HUDEP-2 (cell line): ENCODE measurements around the gene ATF6B.
A peak's percentile ranks its signal among the peaks of the same experiment; 100 is the strongest.
"Not testable (repeated sequence)": the region's sequence is repeated elsewhere in the genome, so short reads cannot be mapped to it uniquely, and the experiment has no call there.

Experiments used
- DNase-seq, 76 experiments: peaks; one replicate each; lab custom pipeline; 2025; ENCODE audit not compliant: unreplicated experiment in 76 of 76; lab: John Stamatoyannopoulos, UW

ATF6B gene

GRCh38 chr6:32109765-32110160 is 18.3 kb downstream of the ATF6B start:
- peak in 1 of 76 experiments; percentile 45 for DNase-seq

- DNase-seq, result peak in 45 of 76 experiments; percentile 14 to 74 (median 45)
Measured at GRCh38 chr6:32109114-32109764, 18.8 kb downstream of the ATF6B start, which contains the start of gene TNXB. TNXB (minus strand) TSS chr6:32109338; CDS start chr6:32098198, 11,140 bp downstream.

GRCh38 chr6:32108727-32109113 is 19.3 kb downstream of the ATF6B start:
- DNase-seq, result no peak

- DNase-seq, result peak in 37 of 76 experiments; percentile 14 to 69 (median 39)
Measured at GRCh38 chr6:32108094-32108627, 19.9 kb downstream of the ATF6B start.

GRCh38 chr6:32107406-32107805 is 20.6 kb downstream of the ATF6B start:
- DNase-seq, result peak in 68 of 76 experiments; percentile 7 to 91 (median 70)

GRCh38 chr6:32105433-32105832 is 22.6 kb downstream of the ATF6B start:
- DNase-seq, result peak in 30 of 76 experiments; percentile 13 to 53 (median 30)

GRCh38 chr6:32102255-32102654 is 25.8 kb downstream of the ATF6B start:
- no peak for DNase-seq

- DNase-seq, result not testable (repeated sequence)
Measured at GRCh38 chr6:32100251-32100650, 27.8 kb downstream of the ATF6B start.

- no peak for DNase-seq
Measured at GRCh38 chr6:32097364-32097763, 30.7 kb downstream of the ATF6B start.

GRCh38 chr6:32096394-32097258 is 31.4 kb downstream of the ATF6B start:
- no peak for DNase-seq

- no peak for DNase-seq
Measured at GRCh38 chr6:32096087-32096393, 32.0 kb downstream of the ATF6B start.

GRCh38 chr6:32095338-32096086 is 32.5 kb downstream of the ATF6B start:
- no peak for DNase-seq

- no peak for DNase-seq
Measured at GRCh38 chr6:32092760-32093497, 35.1 kb downstream of the ATF6B start.

- no peak for DNase-seq
Measured at GRCh38 chr6:32089082-32089828, 38.8 kb downstream of the ATF6B start.

- no peak for DNase-seq
Measured at GRCh38 chr6:32088487-32089049, 39.5 kb downstream of the ATF6B start.

GRCh38 chr6:32087574-32088486 is 40.2 kb downstream of the ATF6B start:
- DNase-seq, result peak in 73 of 76 experiments; percentile 29 to 92 (median 83)

- DNase-seq, result peak in 10 of 76 experiments; percentile 10 to 39 (median 26)
Measured at GRCh38 chr6:32086661-32087573, 41.1 kb downstream of the ATF6B start.
